K562 treated with DMSO at 1 percent for 48 hours (cell line): ENCODE results near the gene PHIP. TPM values are rescaled to one million over a fixed set of nuclear protein-coding genes. Genes with fewer than 3 reads are reported as not detected.

ENCODE experiments used
- total RNA-seq: library from RNA; unstranded; fragments of 300-600 nt; gene quantifications from 2 replicates; pipeline ENCODE4 v1.2.3, GENCODE V29; 2022; ENCODE audit warnings: low replicate concordance; ENCODE audit errors: extremely low read depth

PHIP gene
- total RNA-seq, result not detected in 2 replicates

GRCh38 chr6:79078075-79078969, at the start of gene PHIP:
Gene PHIP, minus strand, starts transcription at chr6:79078254. Its CDS starts 186 bp downstream, at chr6:79078068.

Other genes starting within 250 kb of the PHIP start
- not detected in 2 replicates for gene IRAK1BP1, start 210.7 kb downstream of the PHIP start, total RNA-seq
- gene HMGN3, start 156.4 kb upstream of the PHIP start, total RNA-seq, result not detected in 2 replicates